ENCODE data around the gene R3HDM1.
"Not testable (repeated sequence)": the region's sequence is repeated elsewhere in the genome, so short reads cannot be mapped to it uniquely, and the experiment has no call there.

The R3HDM1 gene

DNA sequence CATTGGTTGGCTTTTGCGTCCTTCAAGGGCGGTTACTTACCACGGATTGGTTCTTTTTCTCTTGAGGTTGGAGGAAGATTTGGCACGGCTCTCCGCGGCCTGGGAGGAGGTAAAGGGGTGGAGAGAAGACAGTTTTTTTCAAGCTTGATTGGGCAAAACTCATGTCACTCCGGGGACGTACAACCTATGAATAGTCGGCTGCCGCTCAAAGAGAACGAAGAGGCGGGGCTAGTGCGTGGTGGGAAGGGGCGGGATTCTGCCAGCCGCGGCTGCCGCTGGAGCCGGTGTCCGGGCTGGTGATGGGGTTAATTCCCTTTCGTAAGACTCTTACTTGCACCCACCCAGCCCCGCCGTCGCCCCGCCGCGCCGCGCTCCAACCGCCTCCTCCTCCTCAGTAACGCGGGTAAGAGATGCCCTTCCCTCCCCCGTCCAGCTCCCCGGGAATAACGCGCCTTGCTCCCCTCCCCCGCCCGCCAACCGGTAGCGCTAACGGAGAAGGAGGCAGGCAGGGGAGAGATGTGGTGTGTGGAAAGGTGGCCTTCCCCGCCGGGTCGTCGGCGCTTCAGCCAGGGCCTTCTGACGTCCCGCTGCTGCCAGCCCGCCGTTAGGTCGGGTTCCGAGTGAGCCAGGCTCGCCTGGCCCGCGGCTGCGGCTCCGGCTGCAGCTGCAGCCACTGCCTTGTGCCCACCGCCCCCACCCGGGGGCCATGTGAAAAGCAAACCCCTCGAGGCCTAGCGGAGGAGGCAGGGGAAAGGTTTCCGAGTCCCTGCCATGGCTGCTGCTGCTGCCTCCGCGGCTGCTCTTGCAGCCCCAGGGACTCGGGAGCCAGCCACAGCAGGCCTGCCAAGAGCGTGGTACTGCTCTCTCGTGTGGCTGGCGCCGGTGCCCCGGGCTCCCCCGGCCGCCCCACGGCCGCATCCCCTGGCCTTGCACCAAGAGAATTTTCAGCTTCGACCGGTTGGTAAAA is at the start of gene R3HDM1:
TSS of gene R3HDM1 (plus strand) at position 254 of the 967 bp plus-strand sequence. CDS start 73,362 bp downstream, outside the sequence.
- DNase-seq (ENCODE audit: low read depth): peak; percentile 100

- no peak for DNase-seq (ENCODE audit: low read depth)
Measured at GRCh38 chr2:135485441-135485840, 45.8 kb upstream of the R3HDM1 start.

GRCh38 chr2:135490376-135490775 is 40.9 kb upstream of the R3HDM1 start:
- DNase-seq (ENCODE audit: low read depth): no peak

- DNase-seq (ENCODE audit: low read depth): no peak
Measured at GRCh38 chr2:135494503-135494902, 36.8 kb upstream of the R3HDM1 start.

DNA sequence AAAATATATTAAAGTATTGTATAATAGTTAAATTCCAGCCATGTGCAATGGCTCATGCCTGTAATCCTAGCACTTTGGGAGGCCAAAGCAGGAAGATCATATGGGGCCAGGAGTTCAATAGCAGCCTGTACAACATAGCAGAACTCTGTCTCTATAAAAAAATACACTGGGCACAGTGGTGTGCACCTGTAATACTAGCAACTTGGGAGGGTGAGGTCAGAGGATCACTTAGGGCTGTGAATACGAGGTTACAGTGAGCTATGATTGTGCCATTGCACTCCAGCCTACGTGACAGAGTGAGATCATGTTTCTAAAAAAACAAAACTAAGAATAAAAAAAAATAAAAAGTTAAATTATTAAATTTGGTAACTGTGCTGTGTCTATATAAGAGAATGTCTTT is 36.4 kb upstream of the R3HDM1 start:
- no peak for DNase-seq (ENCODE audit: low read depth)

- not testable (repeated sequence) for DNase-seq (ENCODE audit: low read depth)
Measured at GRCh38 chr2:135498588-135498987, 32.7 kb upstream of the R3HDM1 start.

DNA sequence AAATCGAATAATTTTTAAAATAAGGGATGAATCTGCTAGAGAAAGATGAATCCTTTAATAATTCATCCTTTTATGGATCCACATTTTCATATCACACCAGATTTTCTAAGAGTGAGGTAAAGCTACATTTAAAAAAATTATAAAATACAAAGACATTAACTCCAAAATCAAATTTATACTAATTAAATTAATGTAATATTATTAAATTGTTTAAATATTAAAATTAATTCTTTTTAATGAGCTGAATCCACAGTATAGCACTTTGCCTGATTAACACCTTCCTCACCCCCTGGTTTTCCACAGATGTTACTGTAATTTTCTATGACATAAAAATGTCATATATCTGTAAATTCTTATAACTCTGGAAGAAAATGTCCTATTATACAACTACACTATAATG is 26.5 kb upstream of the R3HDM1 start:
- DNase-seq (ENCODE audit: low read depth): no peak

DNA sequence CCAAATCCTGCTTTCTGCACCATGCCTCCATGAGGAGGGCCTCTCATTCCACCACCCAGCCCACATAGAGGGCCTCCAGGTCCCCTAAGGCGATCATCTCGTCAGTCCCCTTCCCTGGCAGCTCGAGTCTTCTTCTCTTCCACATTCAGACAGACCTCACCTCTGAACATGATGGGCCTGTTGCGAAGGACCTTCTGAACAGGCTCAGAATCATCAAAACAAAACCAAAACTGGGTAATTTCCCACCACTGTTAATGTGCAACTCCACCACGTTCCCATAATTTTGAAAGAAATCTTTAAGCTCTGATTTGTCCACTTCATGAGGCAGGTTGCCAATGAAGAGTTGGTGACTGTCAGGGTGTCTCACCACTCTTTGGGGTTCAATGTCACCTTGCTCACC is 20.7 kb upstream of the R3HDM1 start:
- no peak for DNase-seq (ENCODE audit: low read depth)

DNA sequence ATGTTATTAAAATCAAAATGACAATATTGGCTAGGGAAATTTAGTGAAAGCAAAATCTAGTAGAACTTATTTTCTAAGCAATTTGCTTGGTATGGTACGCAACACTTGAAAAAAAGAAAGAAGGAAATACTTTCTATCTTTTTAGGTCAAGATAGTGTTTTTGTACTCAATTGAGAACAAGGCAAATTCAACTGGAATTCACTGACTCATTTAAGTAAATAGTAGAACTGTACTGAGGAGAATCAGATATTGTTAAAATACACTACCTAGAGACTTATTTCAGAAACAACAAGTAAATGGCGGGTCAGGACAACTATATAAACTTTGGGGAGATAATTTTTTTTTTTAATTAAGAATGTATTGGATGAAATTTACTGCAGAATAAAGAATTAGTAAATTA is 19.2 kb upstream of the R3HDM1 start:
- no peak for DNase-seq (ENCODE audit: low read depth)

GRCh38 chr2:135525786-135526185 is 5.5 kb upstream of the R3HDM1 start:
- DNase-seq (ENCODE audit: low read depth): no peak

DNA sequence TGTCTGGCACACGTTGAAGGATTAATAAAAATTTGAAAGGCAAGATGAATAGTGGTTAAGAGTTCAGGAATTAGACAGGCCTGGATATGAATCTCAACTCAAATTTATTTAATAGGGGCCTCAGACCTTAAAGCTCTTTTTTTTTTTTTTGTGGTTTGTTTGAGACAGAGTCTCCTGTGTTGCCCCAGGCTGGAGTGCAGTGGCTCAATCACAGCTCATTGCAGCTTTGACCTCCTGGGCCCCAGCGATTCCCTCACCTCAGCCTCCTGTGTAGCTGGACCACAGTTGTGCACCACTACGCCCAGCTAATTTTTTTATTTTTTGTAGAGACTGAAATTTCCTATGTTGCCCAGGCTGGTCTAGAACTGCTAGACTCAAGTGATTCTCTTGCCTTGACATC is 3.3 kb upstream of the R3HDM1 start:
- no peak for DNase-seq (ENCODE audit: low read depth)

GRCh38 chr2:135530313-135531230 is 712 bp upstream of the R3HDM1 start, which contains the start of gene ZRANB3:
ZRANB3 (minus strand) TSS chr2:135531218.
- peak; percentile 96 for DNase-seq (ENCODE audit: low read depth)

DNA sequence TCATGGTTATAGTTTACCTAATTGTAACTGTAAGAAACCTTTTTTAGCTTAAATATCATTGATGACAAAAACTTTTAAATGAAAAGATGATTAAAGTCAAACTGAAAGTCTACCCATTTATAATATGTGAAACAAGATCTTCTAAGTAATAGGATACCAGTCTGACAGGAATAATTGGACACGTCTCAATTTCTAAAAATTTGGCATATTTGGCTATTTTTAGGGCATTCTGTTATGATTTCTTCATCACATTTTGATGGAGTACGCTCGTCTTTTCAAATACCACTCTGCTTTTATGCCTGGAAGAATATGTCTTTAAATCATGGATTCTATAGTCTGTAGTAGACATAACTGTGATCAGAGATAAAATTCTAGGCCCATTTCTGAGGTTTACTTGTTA is 1.3 kb downstream of the R3HDM1 start:
- no peak for DNase-seq (ENCODE audit: low read depth)

DNA sequence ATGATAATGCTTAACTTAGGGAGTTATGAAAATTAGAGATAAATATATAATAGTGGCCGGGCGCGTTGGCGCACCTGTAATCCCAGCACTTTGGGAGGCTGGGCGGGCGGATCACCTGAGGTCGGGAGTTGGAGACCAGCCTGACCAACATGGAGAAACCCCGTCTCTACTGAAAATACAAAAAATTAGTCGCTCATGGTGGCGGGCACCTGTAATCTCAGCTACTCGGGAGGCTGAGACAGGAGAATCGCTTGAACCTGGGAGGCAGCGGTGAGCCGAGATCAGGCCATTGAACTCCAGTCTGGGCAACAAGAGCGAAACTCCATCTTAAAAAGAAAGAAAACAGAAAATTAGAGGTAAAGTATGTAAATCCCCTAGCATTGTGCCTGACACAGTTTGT is 2.3 kb downstream of the R3HDM1 start:
- not testable (repeated sequence) for DNase-seq (ENCODE audit: low read depth)

DNA sequence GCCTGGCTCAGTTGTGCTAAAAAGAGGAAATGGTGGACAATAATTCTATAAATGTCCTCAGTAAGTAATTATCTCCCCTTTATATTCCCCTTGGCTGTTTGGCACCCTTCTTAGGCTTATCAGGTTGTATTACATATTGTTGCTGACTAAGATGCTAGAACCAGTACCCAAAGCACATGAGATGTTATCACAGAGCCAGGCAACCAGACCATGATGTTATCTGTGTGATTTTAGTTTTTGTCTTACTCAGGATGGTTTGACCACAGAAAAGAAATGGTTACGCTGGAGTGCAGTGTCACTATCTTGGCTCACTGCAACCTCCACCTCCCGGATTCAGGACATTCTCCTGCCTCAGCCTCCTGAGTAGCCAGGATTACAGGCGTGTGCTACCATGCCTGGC is 15.2 kb downstream of the R3HDM1 start:
- no peak for DNase-seq (ENCODE audit: low read depth)

DNA sequence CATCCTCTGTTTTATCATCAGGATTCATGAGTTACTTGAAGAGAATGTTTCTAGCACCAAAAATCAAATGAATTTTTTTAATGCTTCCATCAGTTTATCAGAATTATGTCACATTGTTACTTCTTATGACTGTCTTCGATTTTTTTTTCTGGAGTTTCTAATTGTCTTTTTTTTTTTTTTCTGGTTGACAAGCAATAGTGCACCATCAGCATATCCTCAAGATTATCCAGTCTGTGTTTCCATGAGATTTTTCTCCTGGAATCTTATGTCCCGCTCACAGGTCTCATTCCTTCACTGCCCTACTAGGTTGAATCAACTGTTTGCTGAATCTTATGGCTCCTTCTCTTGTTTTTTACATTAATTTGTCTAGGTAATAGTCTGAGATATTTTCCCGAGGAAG is 16.0 kb downstream of the R3HDM1 start:
- no peak for DNase-seq (ENCODE audit: low read depth)

GRCh38 chr2:135551356-135551755 is 20.1 kb downstream of the R3HDM1 start:
- no peak for DNase-seq (ENCODE audit: low read depth)

DNA sequence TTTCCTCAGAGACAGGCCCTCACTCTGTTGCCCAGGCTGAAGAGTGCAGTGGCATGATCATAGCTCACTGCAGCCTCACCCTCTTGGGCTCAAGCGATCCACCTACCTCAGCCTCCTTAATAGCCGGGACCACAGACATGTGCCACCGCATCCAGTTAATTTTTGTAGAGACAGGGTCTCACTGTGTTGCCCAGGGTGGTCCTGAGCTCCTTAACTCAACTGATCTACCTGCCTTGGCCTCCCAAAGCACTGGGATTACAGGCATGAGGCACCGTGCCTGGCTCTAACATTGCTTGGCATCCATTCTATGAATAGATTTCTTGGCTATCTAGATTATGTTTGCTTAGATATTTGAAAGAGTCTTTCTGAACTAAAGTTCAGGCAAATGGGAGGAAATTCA is 21.6 kb downstream of the R3HDM1 start:
- DNase-seq (ENCODE audit: low read depth): no peak

DNA sequence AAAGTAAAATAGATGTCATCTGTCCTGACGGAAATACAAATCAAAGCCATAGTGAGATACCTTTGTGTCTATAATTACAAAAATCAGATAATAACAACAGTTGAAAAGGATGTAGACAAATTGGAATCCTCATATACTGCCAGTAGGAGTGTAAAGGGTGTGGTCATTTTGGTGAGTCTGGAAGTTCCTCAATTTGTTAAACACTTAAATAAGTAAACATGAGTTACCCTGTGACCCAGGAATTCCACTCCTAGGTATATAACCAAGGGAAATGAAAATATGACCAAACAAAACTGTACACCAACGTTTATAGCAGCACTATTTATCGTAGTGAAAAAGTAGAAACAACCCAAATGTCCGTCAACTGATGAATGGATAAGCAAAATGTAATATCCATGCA is 24.0 kb downstream of the R3HDM1 start:
- no peak for DNase-seq (ENCODE audit: low read depth)

DNA sequence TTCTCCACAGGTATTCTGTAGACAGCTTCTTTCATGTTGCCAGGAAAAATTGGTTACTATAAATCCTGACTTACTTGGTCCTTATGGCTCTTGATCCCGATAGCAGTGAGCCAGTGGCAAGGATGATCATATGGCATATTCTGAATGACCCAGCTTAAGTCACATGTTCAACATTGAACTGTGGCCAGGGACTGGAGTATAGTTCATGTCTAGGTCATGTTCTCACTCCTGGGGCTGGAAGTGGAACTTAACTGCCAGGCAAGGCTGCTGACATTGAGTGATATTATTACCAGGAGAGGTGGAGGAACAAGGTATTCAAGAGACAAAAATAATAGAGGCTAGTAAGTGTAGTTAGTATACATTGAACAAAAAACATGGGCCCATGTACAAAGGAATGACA is 26.2 kb downstream of the R3HDM1 start:
- DNase-seq (ENCODE audit: low read depth): no peak

DNA sequence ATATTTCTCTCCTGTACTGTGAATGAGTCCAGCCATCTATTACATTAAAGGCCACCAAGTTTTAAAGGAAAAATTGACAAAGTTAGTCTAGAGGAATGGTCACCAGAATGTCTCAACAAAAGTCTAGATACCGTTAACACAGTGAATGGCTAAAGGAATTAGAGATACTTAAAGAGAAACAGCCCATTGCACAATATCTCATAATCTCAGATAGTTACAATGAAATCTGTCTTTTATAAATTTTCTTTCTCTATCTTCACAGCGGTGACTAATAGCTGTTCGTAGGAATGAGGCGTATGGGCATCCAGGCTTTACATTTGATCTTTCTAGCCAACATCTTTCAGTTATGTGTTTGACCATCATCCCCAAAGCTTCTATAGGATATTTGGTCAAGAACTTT is 30.6 kb downstream of the R3HDM1 start:
- DNase-seq (ENCODE audit: low read depth): no peak

DNA sequence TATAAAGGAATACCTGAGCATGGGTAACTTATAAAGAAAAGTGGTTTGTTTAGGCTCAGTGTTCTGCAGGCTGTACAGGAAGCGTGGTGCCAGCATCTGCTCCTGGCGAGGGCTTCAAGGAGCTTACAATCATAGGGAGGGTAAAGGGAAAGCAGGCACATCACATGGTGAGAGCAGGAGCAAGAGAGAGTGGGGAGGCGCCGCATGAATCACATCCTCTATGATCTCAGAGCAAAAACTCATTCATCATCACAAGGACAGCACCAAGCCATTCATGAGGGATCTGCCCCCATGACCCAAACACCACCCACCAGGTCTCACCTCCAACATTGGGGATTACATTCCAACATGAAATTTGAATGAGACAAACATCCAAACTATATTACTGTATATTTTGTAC is 32.5 kb downstream of the R3HDM1 start:
- DNase-seq (ENCODE audit: low read depth): peak; percentile 14

GRCh38 chr2:135570884-135571283 is 39.6 kb downstream of the R3HDM1 start:
- no peak for DNase-seq (ENCODE audit: low read depth)
